Astrocyte of the cerebellum (primary cell): Measurements from ENCODE around the gene KIAA1671.

Experiments
- DNase-seq: peaks from one replicate; pipeline ENCODE4 v3.0.0-alpha.2; 2011; ENCODE audit warnings: low read depth
- H3K4me3 ChIP-seq: 2 replicates; pipeline ENCODE4 v1.5.1; 2011; ENCODE audit warnings: mild to moderate bottlenecking, low read depth, low read length, moderate library complexity
- CTCF ChIP-seq: IDR thresholded peaks from 2 replicates; pipeline ENCODE4 v1.5.1; 2012; ENCODE audit warnings: low read length, low read depth, moderate library complexity, mild to moderate bottlenecking; ENCODE audit errors: missing control alignments
- in situ Hi-C: cut with HindIII; loops from 2 replicates; pipeline ENCODE4 v1.10.0; 2017; ENCODE audit warnings: low sequenced_read_pairs

The KIAA1671 gene

GRCh38 chr22:24969560-24970301 is 17.2 kb downstream of the KIAA1671 start:
- peak; percentile 37 for DNase-seq
- no peak overlapping the region for H3K4me3 ChIP-seq
- TF ChIP-seq CTCF = no peak
- in situ Hi-C loops = no loop called here

GRCh38 chr22:24972369-24972768 is 19.9 kb downstream of the KIAA1671 start:
- in situ Hi-C loops = no loop called here
- no peak for DNase-seq
- no peak for TF ChIP-seq CTCF
- no peak overlapping the region for H3K4me3 ChIP-seq

- no peak for TF ChIP-seq CTCF
- in situ Hi-C loops = no loop called here
- no peak overlapping the region for H3K4me3 ChIP-seq
- DNase-seq = no peak
Observed at GRCh38 chr22:24973872-24974271, 21.4 kb downstream of the KIAA1671 start.

GRCh38 chr22:24975125-24975640 is 22.7 kb downstream of the KIAA1671 start:
- H3K4me3 ChIP-seq = no peak overlapping the region
- in situ Hi-C loops = no loop called here
- DNase-seq = no peak
- TF ChIP-seq CTCF = no peak

- TF ChIP-seq CTCF = no peak
- in situ Hi-C loops = no loop called here
- H3K4me3 ChIP-seq = no peak overlapping the region
- no peak for DNase-seq
Observed at GRCh38 chr22:24975813-24976341, 23.4 kb downstream of the KIAA1671 start.

GRCh38 chr22:24976442-24977218 is 24.1 kb downstream of the KIAA1671 start:
- in situ Hi-C loops = no loop called here
- TF ChIP-seq CTCF = no peak
- H3K4me3 ChIP-seq = no peak overlapping the region
- no peak for DNase-seq
